ENCODE results near the gene FOXJ3.

Gene FOXJ3

GRCh38 chr1:42139444-42139843 is 195.6 kb downstream of the FOXJ3 start:
- DNase-seq (ENCODE audit: insufficient read length, low spot score): no peak
- FAIRE-seq: no peak
- TF ChIP-seq SPI1 (IDR thresholded peaks at IDR 0.05; ENCODE audit: low read depth, low read length): no peak
- no peak for TF ChIP-seq TAF1 (IDR thresholded peaks at IDR 0.05; ENCODE audit: low read depth, low read length)
- TF ChIP-seq POU2F2 (IDR thresholded peaks at IDR 0.05; ENCODE audit: low read depth, low read length): no peak
- no peak for TF ChIP-seq PAX5 (IDR thresholded peaks at IDR 0.05; ENCODE audit: insufficient read depth, low read length, severe bottlenecking)
- TF ChIP-seq POLR2A (IDR thresholded peaks at IDR 0.05; ENCODE audit: low read depth, low read length): no peak
- no peak for TF ChIP-seq POLR2AphosphoS5 (IDR thresholded peaks at IDR 0.05; ENCODE audit: low read depth, low read length)

- peak; percentile 16 for FAIRE-seq
- DNase-seq (ENCODE audit: insufficient read length, low spot score): no peak
- no peak for TF ChIP-seq POLR2AphosphoS5 (IDR thresholded peaks at IDR 0.05; ENCODE audit: low read depth, low read length)
- TF ChIP-seq TAF1 (IDR thresholded peaks at IDR 0.05; ENCODE audit: low read depth, low read length): no peak
- no peak for TF ChIP-seq SPI1 (IDR thresholded peaks at IDR 0.05; ENCODE audit: low read depth, low read length)
- TF ChIP-seq PAX5 (IDR thresholded peaks at IDR 0.05; ENCODE audit: insufficient read depth, low read length, severe bottlenecking): no peak
- TF ChIP-seq POLR2A (IDR thresholded peaks at IDR 0.05; ENCODE audit: low read depth, low read length): no peak
- no peak for TF ChIP-seq POU2F2 (IDR thresholded peaks at IDR 0.05; ENCODE audit: low read depth, low read length)
Measured at GRCh38 chr1:42138586-42138985, 196.4 kb downstream of the FOXJ3 start.

GRCh38 chr1:42137766-42138165 is 197.3 kb downstream of the FOXJ3 start:
- peak; percentile 26 for FAIRE-seq

GRCh38 chr1:42136466-42136865 is 198.6 kb downstream of the FOXJ3 start:
- DNase-seq (ENCODE audit: insufficient read length, low spot score): no peak
- no peak for TF ChIP-seq POLR2AphosphoS5 (IDR thresholded peaks at IDR 0.05; ENCODE audit: low read depth, low read length)
- TF ChIP-seq SPI1 (IDR thresholded peaks at IDR 0.05; ENCODE audit: low read depth, low read length): no peak
- TF ChIP-seq POLR2A (IDR thresholded peaks at IDR 0.05; ENCODE audit: low read depth, low read length): no peak
- no peak for TF ChIP-seq POU2F2 (IDR thresholded peaks at IDR 0.05; ENCODE audit: low read depth, low read length)
- TF ChIP-seq PAX5 (IDR thresholded peaks at IDR 0.05; ENCODE audit: insufficient read depth, low read length, severe bottlenecking): no peak
- TF ChIP-seq TAF1 (IDR thresholded peaks at IDR 0.05; ENCODE audit: low read depth, low read length): no peak
- FAIRE-seq: no peak

More at GRCh38 chr1:42137766-42138165, 197.3 kb downstream of the FOXJ3 start:
- DNase-seq (ENCODE audit: insufficient read length, low spot score): no peak
- no peak for TF ChIP-seq POLR2AphosphoS5 (IDR thresholded peaks at IDR 0.05; ENCODE audit: low read depth, low read length)
- no peak for TF ChIP-seq PAX5 (IDR thresholded peaks at IDR 0.05; ENCODE audit: insufficient read depth, low read length, severe bottlenecking)
- no peak for TF ChIP-seq TAF1 (IDR thresholded peaks at IDR 0.05; ENCODE audit: low read depth, low read length)
- no peak for TF ChIP-seq SPI1 (IDR thresholded peaks at IDR 0.05; ENCODE audit: low read depth, low read length)
- no peak for TF ChIP-seq POLR2A (IDR thresholded peaks at IDR 0.05; ENCODE audit: low read depth, low read length)
- no peak for TF ChIP-seq POU2F2 (IDR thresholded peaks at IDR 0.05; ENCODE audit: low read depth, low read length)

GRCh38 chr1:42135426-42135825 is 199.6 kb downstream of the FOXJ3 start:
- no peak for FAIRE-seq

GRCh38 chr1:42133809-42134526 is 201.1 kb downstream of the FOXJ3 start:
- DNase-seq (ENCODE audit: insufficient read length, low spot score): no peak
- no peak for FAIRE-seq
- no peak for TF ChIP-seq PAX5 (IDR thresholded peaks at IDR 0.05; ENCODE audit: insufficient read depth, low read length, severe bottlenecking)
- no peak for TF ChIP-seq TAF1 (IDR thresholded peaks at IDR 0.05; ENCODE audit: low read depth, low read length)
- no peak for TF ChIP-seq POU2F2 (IDR thresholded peaks at IDR 0.05; ENCODE audit: low read depth, low read length)
- TF ChIP-seq SPI1 (IDR thresholded peaks at IDR 0.05; ENCODE audit: low read depth, low read length): no peak
- TF ChIP-seq POLR2AphosphoS5 (IDR thresholded peaks at IDR 0.05; ENCODE audit: low read depth, low read length): no peak

More at GRCh38 chr1:42135426-42135825, 199.6 kb downstream of the FOXJ3 start:
- TF ChIP-seq PAX5 (IDR thresholded peaks at IDR 0.05; ENCODE audit: insufficient read depth, low read length, severe bottlenecking): no peak
- TF ChIP-seq POLR2A (IDR thresholded peaks at IDR 0.05; ENCODE audit: low read depth, low read length): no peak
- TF ChIP-seq SPI1 (IDR thresholded peaks at IDR 0.05; ENCODE audit: low read depth, low read length): no peak
- no peak for TF ChIP-seq TAF1 (IDR thresholded peaks at IDR 0.05; ENCODE audit: low read depth, low read length)
- TF ChIP-seq POU2F2 (IDR thresholded peaks at IDR 0.05; ENCODE audit: low read depth, low read length): no peak
- no peak for TF ChIP-seq POLR2AphosphoS5 (IDR thresholded peaks at IDR 0.05; ENCODE audit: low read depth, low read length)
- DNase-seq (ENCODE audit: insufficient read length, low spot score): no peak

- FAIRE-seq (no peak), DNase-seq (ENCODE audit: insufficient read length, low spot score) (no peak)
- TF ChIP-seq POLR2AphosphoS5 (IDR thresholded peaks at IDR 0.05; ENCODE audit: low read depth, low read length) (no peak), TAF1 (IDR thresholded peaks at IDR 0.05; ENCODE audit: low read depth, low read length) (no peak), POU2F2 (IDR thresholded peaks at IDR 0.05; ENCODE audit: low read depth, low read length) (no peak), POLR2A (IDR thresholded peaks at IDR 0.05; ENCODE audit: low read depth, low read length) (no peak), PAX5 (IDR thresholded peaks at IDR 0.05; ENCODE audit: insufficient read depth, low read length, severe bottlenecking) (no peak), SPI1 (IDR thresholded peaks at IDR 0.05; ENCODE audit: low read depth, low read length) (no peak)
Measured at GRCh38 chr1:42133390-42133789, 201.6 kb downstream of the FOXJ3 start.

- DNase-seq (ENCODE audit: insufficient read length, low spot score) (no peak), FAIRE-seq (no peak)
- TF ChIP-seq POU2F2 (IDR thresholded peaks at IDR 0.05; ENCODE audit: low read depth, low read length): no peak
- no peak for TF ChIP-seq POLR2AphosphoS5 (IDR thresholded peaks at IDR 0.05; ENCODE audit: low read depth, low read length)
- TF ChIP-seq PAX5 (IDR thresholded peaks at IDR 0.05; ENCODE audit: insufficient read depth, low read length, severe bottlenecking): no peak
- no peak for TF ChIP-seq SPI1 (IDR thresholded peaks at IDR 0.05; ENCODE audit: low read depth, low read length)
- TF ChIP-seq POLR2A (IDR thresholded peaks at IDR 0.05; ENCODE audit: low read depth, low read length): no peak
Measured at GRCh38 chr1:42130061-42130660, 204.9 kb downstream of the FOXJ3 start.

- FAIRE-seq: no peak
- TF ChIP-seq POLR2AphosphoS5 (IDR thresholded peaks at IDR 0.05; ENCODE audit: low read depth, low read length) (no peak), POLR2A (IDR thresholded peaks at IDR 0.05; ENCODE audit: low read depth, low read length) (no peak), PAX5 (IDR thresholded peaks at IDR 0.05; ENCODE audit: insufficient read depth, low read length, severe bottlenecking) (no peak), SPI1 (IDR thresholded peaks at IDR 0.05; ENCODE audit: low read depth, low read length) (no peak), POU2F2 (IDR thresholded peaks at IDR 0.05; ENCODE audit: low read depth, low read length) (no peak), TAF1 (IDR thresholded peaks at IDR 0.05; ENCODE audit: low read depth, low read length) (no peak)
- DNase-seq (ENCODE audit: insufficient read length, low spot score): no peak
Measured at GRCh38 chr1:42128964-42129363, 206.1 kb downstream of the FOXJ3 start.
